Heart left ventricle (tissue), 16 donors: ENCODE measurements around the gene NIPAL4. TPM values are rescaled to one million over a fixed set of nuclear protein-coding genes. Genes with fewer than 3 reads are reported as not detected.

Experiments
- ATAC-seq, 4 donors: fragments of 200-7000 bp; cut with Tn5 transposase; one replicate each; pipeline ENCODE4 v1.9.1; 2020 to 2022; ENCODE audit warnings: moderate library complexity in 4 of 4, mild to moderate bottlenecking in 3 of 4, moderate number of reproducible peaks in 1 of 4
- DNase-seq, 5 donors: peaks; one replicate each; pipeline ENCODE4 v3.0.0-alpha.2; 2020
- H3K27ac ChIP-seq, 12 donors: fragments of 200-600 bp; sonication (generic) in 4 of 12; one replicate each; pipeline versions ENCODE4 v1.5.0 to v1.8.0; 2016 to 2022; ENCODE audit warnings: mild to moderate bottlenecking in 2 of 12
- H3K27me3 ChIP-seq, 9 donors: fragments of 200-600 bp; sonication (generic) in 2 of 9; one replicate each; pipeline versions ENCODE4 v1.5.1 to v1.8.0; 2016 to 2022; ENCODE audit warnings: mild to moderate bottlenecking in 3 of 9
- H3K36me3 ChIP-seq, 9 donors: fragments of 200-600 bp; sonication (generic) in 2 of 9; one replicate each; pipeline versions ENCODE4 v1.5.0 to v1.8.0; 2018 to 2022; ENCODE audit warnings: mild to moderate bottlenecking in 2 of 9
- H3K4me1 ChIP-seq, 12 donors: fragments of 200-600 bp; sonication (generic) in 4 of 12; one replicate each; pipeline versions ENCODE4 v1.5.0 to v1.8.0; 2016 to 2022; ENCODE audit warnings: mild to moderate bottlenecking in 3 of 12
- H3K4me3 ChIP-seq, 12 donors: fragments of 200-600 bp; sonication (generic) in 4 of 12; one replicate each; pipeline versions ENCODE4 v1.5.0 to v1.8.0; 2017 to 2022; ENCODE audit warnings: mild to moderate bottlenecking in 9 of 12, moderate library complexity in 4 of 12
- H3K9me3 ChIP-seq, 12 donors: fragments of 200-600 bp; sonication (generic) in 4 of 12; one replicate each; pipeline versions ENCODE4 v1.5.0 to v1.8.0; 2016 to 2022; ENCODE audit warnings: mild to moderate bottlenecking in 1 of 12
- CTCF ChIP-seq, 12 donors: fragments of 200-600 bp; sonication (generic) in 4 of 12; IDR thresholded peaks; one replicate each; pipeline versions ENCODE4 v1.5.0 to v1.8.0; 2018 to 2022; ENCODE audit warnings: antibody characterized with exemption in 12 of 12, mild to moderate bottlenecking in 5 of 12
- POLR2A ChIP-seq, 2 donors: fragments of 450-650 bp; IDR thresholded peaks; one replicate each; pipeline ENCODE4 v1.6.1; 2017; ENCODE audit warnings: antibody characterized with exemption in 2 of 2, mild to moderate bottlenecking in 2 of 2, moderate library complexity in 2 of 2
- WGBS, 4 donors: extraction: QIAGEN DNeasy Blood & Tissue Kit in 2 of 4; methylation state at CpG; one replicate each; pipeline versions ENCODE4 v1.1.5 to v1.1.7; 2013 to 2018; 5-methylcytosine and 5-hydroxymethylcytosine counted together
- intact Hi-C, 10 donors: fragments of 100-400 bp; cut with DNase I; formaldehyde crosslinking; loops; one replicate each; pipeline versions ENCODE4 v1.11.1 to v1.14.2; 2022
- polyA plus RNA-seq, 2 donors: library from polyadenylated mRNA; stranded (reverse); fragments of 200-250 nt; gene quantifications; one replicate each; pipeline ENCODE4 v1.2.3, GENCODE V29; 2013
- total RNA-seq, 9 donors: library from RNA; depleted of rRNA in 2 of 9; stranded (reverse); fragments of >200 nt in 2 of 9; fragmentation: NEBNext Ultra II Directional in 3 of 9; extraction: Animal tissue kit (Norgen Biotek cat#: 25700) in 3 of 9; gene quantifications; one replicate each; pipeline versions ENCODE4 v1.1.0 to v1.2.4, GENCODE V29; 2016 to 2023
- donor health status: ischemic (EF 13 %, LVEDD 7.1; RV severe dilation, severe dysfunction).
- donor health status: healthy with polysubstance abuse.
- donor health status: DM: no; HTN: yes; CAD: no.
- donor health status: DM: no; HTN: no; CAD: no.
- donor health status: ischemic (EF 25% LVEDD 6.9; RV normal size, moderate dysfunction).
- donor health status: ischemic (EF 25% LVEDD 5.7; RV mildly dilated, moderate dysfunction).
- donor health status: healthy.
- donor health status: DM: yes; HTN: yes; CAD: no.
- donor health status: ischemic (EF 35%, LVEDD 5.7; RV mildly dilated, moderate dysfunction).
- donor health status: nonischemic (EF 11% LVEDD 7.7; RV severe dilation, severe dysfunction).
- donor health status: DM: yes; HTN: yes; CAD: no.
- donor health status: PGD.
- donor health status: ischemic (EF 29% LVEDD 5.4; RV normal size, mild dysfunction).
- donor health status: nonischemic (EF 23%, LVEDD 6.1; RV moderate dilation, normal function).

NIPAL4 gene
- total and polyA plus RNA-seq, 11 donors: 0.07 to 0.68 (median 0.22) TPM; not detected in 7

GRCh38 chr5:157494178-157494832 is 34.3 kb downstream of the NIPAL4 start:
- peak in 3 of 4 donors; percentile 36 to 64 (median 63) for ATAC-seq

GRCh38 chr5:157496864-157497263 is 36.9 kb downstream of the NIPAL4 start:
- ATAC-seq (peak in 3 of 4 donors; percentile 20 to 41 (median 37)), DNase-seq (no peak)
- no peaks in the 10 kb centered on the region for H3K9me3 ChIP-seq
- no peaks in the 10 kb centered on the region for H3K27me3 ChIP-seq
- no peak overlapping the region for H3K4me3 ChIP-seq
- TF ChIP-seq CTCF (IDR thresholded peaks at IDR 0.05) (no peak), POLR2A (IDR thresholded peaks at IDR 0.05) (no peak)
- H3K27ac ChIP-seq: peak overlapping the region in 1 of 12 donors; percentile 33
- peaks cover 0 to 7% (median 0%) of the 10 kb centered on the region in 12 donors for H3K4me1 ChIP-seq
- intact Hi-C loops: no loop called here
- 75 to 96% (median 91%) methylated on average over 2 to 8 of the region's 8 CpGs for WGBS, 4 donors
- peaks cover 0 to 95% (median 61%) of the 10 kb centered on the region in 9 donors for H3K36me3 ChIP-seq

More at GRCh38 chr5:157494178-157494832, 34.3 kb downstream of the NIPAL4 start:
- Histone ChIP-seq H3K4me1 (peaks cover 0 to 7% (median 0%) of the 10 kb centered on the region in 12 donors), H3K4me3 (no peak overlapping the region), H3K27ac (no peak overlapping the region), H3K27me3 (no peaks in the 10 kb centered on the region), H3K36me3 (peaks cover 0 to 98% (median 67%) of the 10 kb centered on the region in 9 donors), H3K9me3 (no peaks in the 10 kb centered on the region)
- 78 to 88% (median 87%) methylated on average over 5 of the region's 5 CpGs for WGBS, 4 donors
- TF ChIP-seq CTCF (IDR thresholded peaks at IDR 0.05): no peak
- TF ChIP-seq POLR2A (IDR thresholded peaks at IDR 0.05): no peak
- intact Hi-C loops: no loop called here
- no peak for DNase-seq

- Histone ChIP-seq H3K9me3 (no peaks in the 10 kb centered on the region), H3K4me1 (peaks cover 0 to 13% (median 0%) of the 10 kb centered on the region in 12 donors), H3K36me3 (peaks cover 0 to 95% (median 50%) of the 10 kb centered on the region in 9 donors), H3K4me3 (no peak overlapping the region), H3K27ac (peak overlapping the region in 3 of 12 donors; percentile 5 to 24 (median 15)), H3K27me3 (no peaks in the 10 kb centered on the region)
- no peak for DNase-seq
- peak in 1 of 4 donors; percentile 13 for ATAC-seq
- WGBS, 4 donors: 74 to 84% (median 79%) methylated on average over 9 to 10 of the region's 10 CpGs
- TF ChIP-seq CTCF (IDR thresholded peaks at IDR 0.05): no peak
- TF ChIP-seq POLR2A (IDR thresholded peaks at IDR 0.05): no peak
- intact Hi-C loops: no loop called here
Observed at GRCh38 chr5:157497875-157498611, 38.0 kb downstream of the NIPAL4 start.

GRCh38 chr5:157502143-157502647 is 42.2 kb downstream of the NIPAL4 start:
- DNase-seq (no peak), ATAC-seq (peak in 2 of 4 donors; percentile 35 to 48)
- Histone ChIP-seq H3K27me3 (no peaks in the 10 kb centered on the region), H3K4me3 (no peak overlapping the region), H3K36me3 (peaks cover 0 to 89% (median 51%) of the 10 kb centered on the region in 9 donors), H3K9me3 (no peaks in the 10 kb centered on the region), H3K27ac (peak overlapping the region in 1 of 12 donors; percentile 67), H3K4me1 (peaks cover 0 to 33% (median 9%) of the 10 kb centered on the region in 12 donors)
- WGBS, 4 donors: 82 to 89% (median 86%) methylated on average over 8 of the region's 8 CpGs
- intact Hi-C loops: loop anchor here in 1 of 10 donors (10.0 kb wide), 1 partner anchor 213 kb away; no protein-coding TSS in a partner anchor
- no peak for TF ChIP-seq CTCF (IDR thresholded peaks at IDR 0.05)
- no peak for TF ChIP-seq POLR2A (IDR thresholded peaks at IDR 0.05)
